H9 (cell line): Measurements from ENCODE around the gene CHCHD3. TPM values are rescaled to one million over a fixed set of nuclear protein-coding genes. Genes with fewer than 3 reads are reported as not detected.

ENCODE experiments used
- DNase-seq: peaks from one replicate; pipeline ENCODE4 v3.0.0-alpha.2; 2017
- H2AFZ ChIP-seq: one replicate; pipeline ENCODE4 v1.6.1; 2013; ENCODE audit warnings: mild to moderate bottlenecking, low read length, control low read depth, moderate library complexity
- H2AK5ac ChIP-seq: 2 replicates; pipeline ENCODE4 v1.6.1; 2013; ENCODE audit warnings: low read length, control low read depth, mixed read lengths; ENCODE audit not compliant: insufficient read length
- H2BK120ac ChIP-seq: one replicate; pipeline ENCODE4 v1.6.1; 2013; ENCODE audit warnings: low read depth, mild to moderate bottlenecking, low read length, control low read depth, inconsistent platforms; ENCODE audit not compliant: poor library complexity, severe bottlenecking
- H2BK12ac ChIP-seq: 2 replicates; pipeline ENCODE4 v1.6.1; 2013; ENCODE audit warnings: low read length, control low read depth, mixed read lengths, low read depth; ENCODE audit not compliant: insufficient read length
- H2BK15ac ChIP-seq: 2 replicates; pipeline ENCODE4 v1.6.1; 2013; ENCODE audit warnings: low read depth, low read length, control low read depth
- H2BK20ac ChIP-seq: one replicate; pipeline ENCODE4 v1.6.1; 2013; ENCODE audit warnings: low read depth, mild to moderate bottlenecking, low read length, control low read depth, inconsistent platforms; ENCODE audit not compliant: poor library complexity, severe bottlenecking
- H2BK5ac ChIP-seq: 2 replicates; pipeline ENCODE4 v1.6.1; 2013; ENCODE audit warnings: low read length, control low read depth, mixed read lengths; ENCODE audit not compliant: insufficient read length
- H3K14ac ChIP-seq: 2 replicates; pipeline ENCODE4 v1.6.1; 2013; ENCODE audit warnings: low read length, control low read depth; ENCODE audit not compliant: insufficient read depth
- H3K18ac ChIP-seq: 2 replicates; pipeline ENCODE4 v1.6.1; 2013; ENCODE audit warnings: low read depth, mild to moderate bottlenecking, mixed read lengths, low read length, control low read depth; ENCODE audit not compliant: insufficient read length
- H3K23ac ChIP-seq: 2 replicates; pipeline ENCODE4 v1.6.1; 2013; ENCODE audit warnings: low read length, control low read depth, mixed read lengths, low read depth; ENCODE audit not compliant: insufficient read length
- H3K23me2 ChIP-seq: 2 replicates; pipeline ENCODE4 v1.6.1; 2013; ENCODE audit warnings: low read depth, mild to moderate bottlenecking, mixed read lengths, low read length, control low read depth; ENCODE audit not compliant: insufficient read length, poor library complexity, severe bottlenecking
- H3K27ac ChIP-seq: 2 replicates; pipeline ENCODE4 v1.5.1; 2013; ENCODE audit warnings: low read length, control low read depth, mixed read lengths, low read depth; ENCODE audit not compliant: insufficient read length
- H3K27me3 ChIP-seq: 2 replicates; pipeline ENCODE4 v1.6.1; 2013; ENCODE audit warnings: low read length, control low read depth, inconsistent platforms; ENCODE audit not compliant: insufficient read depth
- H3K4ac ChIP-seq: 2 replicates; pipeline ENCODE4 v1.6.1; 2013; ENCODE audit warnings: low read depth, mild to moderate bottlenecking, control low read depth, inconsistent platforms, low read length, moderate library complexity
- H3K4me1 ChIP-seq: 2 replicates; pipeline ENCODE4 v1.6.1; 2013; ENCODE audit warnings: low read length, control low read depth, inconsistent platforms; ENCODE audit not compliant: insufficient read depth
- H3K4me2 ChIP-seq: 2 replicates; pipeline ENCODE4 v1.6.1; 2013; ENCODE audit warnings: low read length, control low read depth, mixed read lengths; ENCODE audit not compliant: insufficient read length, insufficient read depth
- H3K56ac ChIP-seq: 2 replicates; pipeline ENCODE4 v1.6.1; 2013; ENCODE audit warnings: low read depth, mild to moderate bottlenecking, mixed read lengths, low read length, control low read depth; ENCODE audit not compliant: insufficient read length
- H3K79me1 ChIP-seq: 2 replicates; pipeline ENCODE4 v1.6.1; 2013; ENCODE audit warnings: low read depth, mild to moderate bottlenecking, moderate library complexity, low read length, control low read depth, inconsistent platforms; ENCODE audit not compliant: insufficient read depth, poor library complexity, severe bottlenecking
- H3K79me2 ChIP-seq: 2 replicates; pipeline ENCODE4 v1.6.1; 2013; ENCODE audit warnings: low read length, control low read depth, inconsistent platforms; ENCODE audit not compliant: insufficient read depth
- H3K9ac ChIP-seq: 2 replicates; pipeline ENCODE4 v1.6.1; 2013; ENCODE audit warnings: low read length, control low read depth, mixed read lengths; ENCODE audit not compliant: insufficient read length; ENCODE audit errors: extremely low read depth
- H3K9me3 ChIP-seq: one replicate; pipeline ENCODE4 v1.6.1; 2013; ENCODE audit warnings: low read depth, low read length, inconsistent platforms; ENCODE audit not compliant: control insufficient read depth
- H3T11ph ChIP-seq: one replicate; pipeline ENCODE4 v1.6.1; 2013; ENCODE audit warnings: mild to moderate bottlenecking, low read length, control low read depth, inconsistent platforms
- H4K20me1 ChIP-seq: one replicate; pipeline ENCODE4 v1.6.1; 2013; ENCODE audit not compliant: control insufficient read depth, insufficient read length, insufficient read depth
- H4K5ac ChIP-seq: 2 replicates; pipeline ENCODE4 v1.6.1; 2013; ENCODE audit warnings: low read depth, mild to moderate bottlenecking, mixed read lengths, low read length, control low read depth; ENCODE audit not compliant: insufficient read length
- H4K8ac ChIP-seq: replicated peaks from 2 replicates; pipeline ENCODE4 v1.6.1; 2013; ENCODE audit warnings: low read length, control low read depth, mixed read lengths, low read depth; ENCODE audit not compliant: insufficient read length
- H4K91ac ChIP-seq: 2 replicates; pipeline ENCODE4 v1.6.1; 2013; ENCODE audit warnings: low read depth, mild to moderate bottlenecking, moderate library complexity, mixed read lengths, low read length, control low read depth; ENCODE audit not compliant: insufficient read length
- H3K27ac Mint-ChIP-seq, 3 experiments: 2 replicates in 2 of 3; 3 replicates in 1 of 3; pipeline ENCODE4 v1.8.0; 2020 to 2021; ENCODE audit warnings: mixed read lengths in 3 of 3, mild to moderate bottlenecking in 1 of 3, moderate library complexity in 1 of 3
- H3K27me3 Mint-ChIP-seq: 2 replicates; pipeline ENCODE4 v1.8.0; 2021; ENCODE audit warnings: low read depth, mild to moderate bottlenecking, moderate library complexity, mixed read lengths
- H3K36me3 Mint-ChIP-seq, 3 experiments: 2 replicates in 2 of 3; 3 replicates in 1 of 3; pipeline ENCODE4 v1.8.0; 2020 to 2021; ENCODE audit warnings: low read depth in 3 of 3, mixed read lengths in 3 of 3; ENCODE audit not compliant: insufficient read depth in 1 of 3
- H3K4me1 Mint-ChIP-seq, 2 experiments: 2 replicates each; pipeline ENCODE4 v1.8.0; 2020; ENCODE audit warnings: mixed read lengths in 2 of 2
- H3K4me3 Mint-ChIP-seq, 2 experiments: 2 replicates in 1 of 2; 3 replicates in 1 of 2; pipeline ENCODE4 v1.8.0; 2020 to 2021; ENCODE audit warnings: mild to moderate bottlenecking in 2 of 2, mixed read lengths in 2 of 2, moderate library complexity in 1 of 2
- H3K9me3 Mint-ChIP-seq, 2 experiments: 2 replicates in 1 of 2; 3 replicates in 1 of 2; pipeline ENCODE4 v1.8.0; 2020; ENCODE audit warnings: mild to moderate bottlenecking in 2 of 2, mixed read lengths in 2 of 2, moderate library complexity in 1 of 2
- WGBS: extraction: QIAGEN DNeasy Blood & Tissue Kit; methylation state at CpG from one replicate; pipeline ENCODE4 v1.1.7; 2013; ENCODE audit warnings: missing lambda C conversion rate, low lambda C conversion rate, mixed read lengths; ENCODE audit not compliant: insufficient read length; ENCODE audit errors: extremely low coverage; 5-methylcytosine and 5-hydroxymethylcytosine counted together
- total RNA-seq: library from RNA; stranded (reverse); gene quantifications from 2 replicates; pipeline ENCODE4 v1.2.1, GENCODE V29; 2021
- TF ChIP-seq, protein P1 (sequence below): fragments of 200-600 bp; sonication (generic); conservative IDR thresholded peaks from 3 replicates; pipeline ENCODE4 v1.8.0; 2021; ENCODE audit warnings: antibody characterized with exemption, mild to moderate bottlenecking

The CHCHD3 gene
- total RNA-seq, 1 experiment from 2014 or later = 104 TPM

DNA sequence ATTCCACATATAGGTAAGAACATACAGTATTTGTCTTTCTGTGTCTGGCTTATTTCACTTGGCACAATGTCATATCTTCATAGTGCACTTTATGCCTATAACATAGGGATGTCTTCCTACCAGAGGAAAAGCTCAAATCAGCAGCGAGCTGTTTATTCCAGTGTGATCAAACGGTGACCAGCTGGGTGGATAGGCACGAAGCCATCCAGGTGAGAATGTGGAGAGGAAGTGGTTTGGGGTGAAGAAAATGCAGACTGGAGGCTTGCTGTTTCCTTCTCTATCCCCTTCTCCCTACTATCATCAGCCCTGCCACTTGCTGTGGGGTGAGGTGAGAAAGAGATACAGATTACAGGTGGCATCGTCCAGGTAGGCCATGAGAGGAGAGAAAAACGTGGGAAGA is 52.4 kb downstream of the CHCHD3 start:
- Histone ChIP-seq H2BK15ac (no peak overlapping the region), H3K9me3 (no peaks in the 10 kb centered on the region), H2BK12ac (no peak overlapping the region), H3K56ac (no peak overlapping the region), H2AFZ (no peak overlapping the region), H4K20me1 (no peaks in the 10 kb centered on the region), H4K8ac (no peak overlapping the region), H3K27me3 (no peaks in the 10 kb centered on the region), H3K4me1 (no peaks in the 10 kb centered on the region), H3K4ac (no peak overlapping the region), H2BK20ac (no peak overlapping the region), H4K91ac (no peak overlapping the region), H3K18ac (no peak overlapping the region), H3K14ac (no peak overlapping the region; the same call in 1 of the 2 replicates), H3K4me2 (no peak overlapping the region), H3K27ac (no peak overlapping the region), H3T11ph (no peak overlapping the region), H2BK120ac (no peak overlapping the region), H3K79me2 (peaks cover 11% of the 10 kb centered on the region; the same call in 1 of the 2 replicates), H4K5ac (no peak overlapping the region), H3K79me1 (peaks cover 3% of the 10 kb centered on the region), H3K9ac (no peak overlapping the region), H3K23ac (no peak overlapping the region), H2AK5ac (no peak overlapping the region), H2BK5ac (no peak overlapping the region), H3K23me2 (no peaks in the 10 kb centered on the region)
- DNase-seq = no peak
- WGBS = no CpG with 5 or more reads among the region's 5 CpGs
- H3K4me3 Mint-ChIP-seq = no peak overlapping the region
- peaks cover 0 to 3% of the 10 kb centered on the region in 2 experiments; a peak in 2 of 5 replicates for H3K9me3 Mint-ChIP-seq
- H3K27ac Mint-ChIP-seq = peak overlapping the region in 2 of 3 experiments; percentile 49 to 68; a peak in 3 of 7 replicates
- no peaks in the 10 kb centered on the region for H3K27me3 Mint-ChIP-seq
- TF ChIP-seq, protein P1, sequence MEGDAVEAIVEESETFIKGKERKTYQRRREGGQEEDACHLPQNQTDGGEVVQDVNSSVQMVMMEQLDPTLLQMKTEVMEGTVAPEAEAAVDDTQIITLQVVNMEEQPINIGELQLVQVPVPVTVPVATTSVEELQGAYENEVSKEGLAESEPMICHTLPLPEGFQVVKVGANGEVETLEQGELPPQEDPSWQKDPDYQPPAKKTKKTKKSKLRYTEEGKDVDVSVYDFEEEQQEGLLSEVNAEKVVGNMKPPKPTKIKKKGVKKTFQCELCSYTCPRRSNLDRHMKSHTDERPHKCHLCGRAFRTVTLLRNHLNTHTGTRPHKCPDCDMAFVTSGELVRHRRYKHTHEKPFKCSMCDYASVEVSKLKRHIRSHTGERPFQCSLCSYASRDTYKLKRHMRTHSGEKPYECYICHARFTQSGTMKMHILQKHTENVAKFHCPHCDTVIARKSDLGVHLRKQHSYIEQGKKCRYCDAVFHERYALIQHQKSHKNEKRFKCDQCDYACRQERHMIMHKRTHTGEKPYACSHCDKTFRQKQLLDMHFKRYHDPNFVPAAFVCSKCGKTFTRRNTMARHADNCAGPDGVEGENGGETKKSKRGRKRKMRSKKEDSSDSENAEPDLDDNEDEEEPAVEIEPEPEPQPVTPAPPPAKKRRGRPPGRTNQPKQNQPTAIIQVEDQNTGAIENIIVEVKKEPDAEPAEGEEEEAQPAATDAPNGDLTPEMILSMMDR = no peak
- no peaks in the 10 kb centered on the region for H3K4me1 Mint-ChIP-seq
- peaks cover 0 to 3% (median 3%) of the 10 kb centered on the region in 3 experiments; a peak in 4 of 7 replicates for H3K36me3 Mint-ChIP-seq
